AG04450 (cell line): ENCODE results near the gene EXOSC7. TPM values are rescaled to one million over a fixed set of nuclear protein-coding genes. Genes with fewer than 3 reads are reported as not detected.

Experiments
- CTCF ChIA-PET: fragments of 300-600, 350-600 bp; formaldehyde crosslinking; extraction: SDS; loops from one replicate; lab custom pipeline; 2022; ENCODE audit warnings: antibody characterized with exemption, inconsistent platforms; lab: Charles Lee
- POLR2A ChIA-PET: fragments of 350-600 bp; formaldehyde crosslinking; extraction: SDS; loops from one replicate; lab custom pipeline; 2021; ENCODE audit warnings: antibody characterized with exemption, inconsistent platforms; lab: Yijun Ruan, JAX
- DNase-seq: peaks from one replicate; pipeline ENCODE4 v3.0.0-alpha.2; 2011; ENCODE audit warnings: low read depth, low spot score
- H3K27ac ChIP-seq: one replicate; pipeline ENCODE4 v1.5.1; 2012; ENCODE audit warnings: low read depth, low read length, control low read depth
- H3K27me3 ChIP-seq: one replicate; pipeline ENCODE4 v1.6.0; 2012; ENCODE audit warnings: low read length; ENCODE audit not compliant: control insufficient read depth, insufficient read depth
- H3K4me3 ChIP-seq: 2 replicates; pipeline ENCODE4 v1.5.1; 2011; ENCODE audit warnings: mild to moderate bottlenecking, low read depth, low read length, control low read depth
- H3K9me3 ChIP-seq: 2 replicates; pipeline ENCODE4 v1.5.1; 2012; ENCODE audit warnings: low read length; ENCODE audit not compliant: control insufficient read depth, insufficient read depth
- polyA plus RNA-seq: library from polyadenylated mRNA; depleted of rRNA; stranded (reverse); fragments of >200 nt; gene quantifications from 2 replicates; pipeline ENCODE4 v1.2.3, GENCODE V29; 2011
- TF ChIP-seq, protein P1 (sequence below): IDR thresholded peaks from 2 replicates; pipeline ENCODE4 v1.5.1; 2011; ENCODE audit warnings: low read depth, low read length, control low read depth, inconsistent platforms

Gene EXOSC7
- polyA plus RNA-seq, 1 experiment = 70.6 TPM

GRCh38 chr3:45029661-45030060 lies 53.6 kb downstream of the EXOSC7 start:
- no peak for DNase-seq
- H3K27ac ChIP-seq = no peak overlapping the region
- peaks cover 4% of the 10 kb centered on the region for H3K9me3 ChIP-seq
- H3K27me3 ChIP-seq = no peaks in the 10 kb centered on the region
- H3K4me3 ChIP-seq = no peak overlapping the region
- POLR2A ChIA-PET = interaction anchor here (0.6 kb wide), 1 partner anchor 180 kb away, joined by 3 read pairs; no protein-coding TSS in a partner anchor
- TF ChIP-seq, protein P1, sequence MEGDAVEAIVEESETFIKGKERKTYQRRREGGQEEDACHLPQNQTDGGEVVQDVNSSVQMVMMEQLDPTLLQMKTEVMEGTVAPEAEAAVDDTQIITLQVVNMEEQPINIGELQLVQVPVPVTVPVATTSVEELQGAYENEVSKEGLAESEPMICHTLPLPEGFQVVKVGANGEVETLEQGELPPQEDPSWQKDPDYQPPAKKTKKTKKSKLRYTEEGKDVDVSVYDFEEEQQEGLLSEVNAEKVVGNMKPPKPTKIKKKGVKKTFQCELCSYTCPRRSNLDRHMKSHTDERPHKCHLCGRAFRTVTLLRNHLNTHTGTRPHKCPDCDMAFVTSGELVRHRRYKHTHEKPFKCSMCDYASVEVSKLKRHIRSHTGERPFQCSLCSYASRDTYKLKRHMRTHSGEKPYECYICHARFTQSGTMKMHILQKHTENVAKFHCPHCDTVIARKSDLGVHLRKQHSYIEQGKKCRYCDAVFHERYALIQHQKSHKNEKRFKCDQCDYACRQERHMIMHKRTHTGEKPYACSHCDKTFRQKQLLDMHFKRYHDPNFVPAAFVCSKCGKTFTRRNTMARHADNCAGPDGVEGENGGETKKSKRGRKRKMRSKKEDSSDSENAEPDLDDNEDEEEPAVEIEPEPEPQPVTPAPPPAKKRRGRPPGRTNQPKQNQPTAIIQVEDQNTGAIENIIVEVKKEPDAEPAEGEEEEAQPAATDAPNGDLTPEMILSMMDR = no peak
- CTCF ChIA-PET = interaction anchor here (0.8 kb wide), 1 partner anchor 470 kb away, joined by 3 read pairs; no protein-coding TSS in a partner anchor

- Histone ChIP-seq H3K27me3 (no peaks in the 10 kb centered on the region), H3K27ac (no peak overlapping the region), H3K9me3 (peaks cover 4% of the 10 kb centered on the region), H3K4me3 (no peak overlapping the region)
- no peak for DNase-seq
- TF ChIP-seq, protein P1 = no peak
- ChIA-PET POLR2A (no interaction called here), CTCF (interaction anchor here (1.1 kb wide), 1 partner anchor 179 kb away, joined by 3 read pairs; no protein-coding TSS in a partner anchor)
These were observed 55.5 kb downstream of the EXOSC7 start for GRCh38 chr3:45031531-45031930.

- ChIA-PET POLR2A (no interaction called here), CTCF (no interaction called here)
- Histone ChIP-seq H3K4me3 (no peak overlapping the region), H3K27ac (no peak overlapping the region), H3K9me3 (peaks cover 4% of the 10 kb centered on the region), H3K27me3 (no peaks in the 10 kb centered on the region)
- TF ChIP-seq, protein P1 = no peak
- DNase-seq = no peak
These were observed 56.1 kb downstream of the EXOSC7 start for GRCh38 chr3:45032113-45032512.

DNA sequence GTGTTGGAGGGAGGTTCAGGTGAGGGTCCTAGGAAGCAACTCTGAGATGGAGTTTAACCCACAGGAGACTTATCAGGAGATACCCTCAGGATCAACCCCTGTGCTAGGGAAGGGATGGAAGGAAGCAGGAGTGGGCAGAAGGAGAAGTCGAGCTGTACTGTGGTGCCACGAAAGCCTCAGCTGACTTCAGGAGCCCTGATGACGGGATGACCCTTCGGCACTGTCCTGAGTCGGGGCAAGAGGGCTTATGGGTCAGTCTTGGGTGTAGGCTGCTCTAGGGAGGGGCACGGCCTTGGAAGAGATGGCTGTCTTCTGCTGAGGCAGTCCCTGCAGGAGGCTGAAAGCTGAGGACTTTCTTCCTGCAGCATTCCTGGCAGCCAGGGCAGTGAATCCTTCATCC lies 57.7 kb downstream of the EXOSC7 start:
- Histone ChIP-seq H3K4me3 (no peak overlapping the region), H3K27ac (no peak overlapping the region), H3K27me3 (no peaks in the 10 kb centered on the region), H3K9me3 (peaks cover 4% of the 10 kb centered on the region)
- POLR2A ChIA-PET = no interaction called here
- no peak for DNase-seq
- TF ChIP-seq, protein P1 = no peak
- CTCF ChIA-PET = interaction anchor here (0.6 to 1.1 kb wide), 2 partner anchors 474 to 809 kb away, joined by 3 to 5 read pairs; no protein-coding TSS in a partner anchor

DNA sequence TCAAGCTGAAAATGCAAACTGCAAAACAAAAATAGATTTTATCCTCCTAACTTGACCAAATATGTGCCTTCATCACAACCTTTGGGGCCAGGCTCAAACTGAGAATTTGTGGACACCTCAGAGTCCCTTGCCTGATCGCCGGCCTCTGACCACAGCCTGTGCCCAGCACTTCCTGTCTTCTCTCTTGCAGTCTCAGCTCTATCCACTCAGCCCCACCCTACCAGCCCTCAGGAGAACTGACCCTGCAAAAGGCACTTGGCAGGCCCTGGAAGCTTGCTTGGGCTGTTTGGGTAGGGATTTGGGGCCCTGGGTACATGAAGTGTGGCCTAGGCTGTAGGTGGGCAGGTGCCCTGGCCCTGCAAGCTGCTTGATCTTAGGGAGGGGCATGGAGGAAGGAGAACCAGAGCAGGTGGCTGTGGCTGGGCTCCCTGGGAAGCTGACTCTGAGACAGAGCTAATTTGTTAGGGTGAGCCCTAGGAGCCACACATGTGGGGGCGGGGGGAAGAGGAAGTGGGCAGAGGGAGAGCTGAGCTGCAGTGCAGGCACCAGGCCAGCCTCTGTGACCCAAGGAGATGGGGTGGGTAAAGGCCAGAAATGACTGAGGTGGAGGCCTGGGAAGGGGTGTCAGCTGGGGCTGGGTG lies 58.7 kb downstream of the EXOSC7 start:
- Histone ChIP-seq H3K27me3 (no peaks in the 10 kb centered on the region), H3K27ac (no peak overlapping the region), H3K9me3 (peaks cover 3% of the 10 kb centered on the region), H3K4me3 (no peak overlapping the region)
- TF ChIP-seq, protein P1 = no peak
- ChIA-PET CTCF (interaction anchor here (0.6 to 12.2 kb wide), 2 partner anchors 472 to 808 kb away, joined by 3 to 287 read pairs; no protein-coding TSS in a partner anchor), POLR2A (no interaction called here)
- no peak for DNase-seq
